GM18519 (cell line): ENCODE results near the gene AGFG1.

Experiments
- ATAC-seq: cut with Tn5 transposase; IDR thresholded peaks from one replicate; pipeline ENCODE4 v1.9.1; 2021; ENCODE audit warnings: mild to moderate bottlenecking, moderate library complexity; ENCODE audit not compliant: unreplicated experiment, low FRiP score

AGFG1 gene

GRCh38 chr2:227471924-227472264 is at the start of gene AGFG1:
Gene AGFG1, plus strand, starts transcription at chr2:227472156. Its CDS starts 266 bp downstream, at chr2:227472422.
- ATAC-seq, result peak; percentile 79

GRCh38 chr2:227423656-227424499 is 48.1 kb upstream of the AGFG1 start:
- no peak for ATAC-seq

GRCh38 chr2:227428731-227429285 is 43.1 kb upstream of the AGFG1 start:
- no peak for ATAC-seq

GRCh38 chr2:227430639-227431038 is 41.3 kb upstream of the AGFG1 start:
- ATAC-seq, result no peak

GRCh38 chr2:227433171-227433570 is 38.8 kb upstream of the AGFG1 start:
- ATAC-seq, result no peak

GRCh38 chr2:227436436-227437174 is 35.4 kb upstream of the AGFG1 start:
- no peak for ATAC-seq

GRCh38 chr2:227439214-227439613 is 32.7 kb upstream of the AGFG1 start:
- no peak for ATAC-seq

- ATAC-seq, result no peak
These were observed 29.3 kb upstream of the AGFG1 start for GRCh38 chr2:227442639-227443038.

- ATAC-seq, result no peak
These were observed 27.9 kb upstream of the AGFG1 start for GRCh38 chr2:227443889-227444568.

- no peak for ATAC-seq
These were observed 24.4 kb upstream of the AGFG1 start for GRCh38 chr2:227447606-227448005.

GRCh38 chr2:227450311-227450841 is 21.6 kb upstream of the AGFG1 start:
- ATAC-seq, result no peak

- ATAC-seq, result no peak
These were observed 20.9 kb upstream of the AGFG1 start for GRCh38 chr2:227450926-227451654.

GRCh38 chr2:227451655-227451992 is 20.3 kb upstream of the AGFG1 start:
- no peak for ATAC-seq

GRCh38 chr2:227453810-227454209 is 18.1 kb upstream of the AGFG1 start:
- ATAC-seq, result no peak

GRCh38 chr2:227454323-227454860 is 17.6 kb upstream of the AGFG1 start:
- ATAC-seq, result no peak

GRCh38 chr2:227455200-227455599 is 16.8 kb upstream of the AGFG1 start:
- no peak for ATAC-seq

GRCh38 chr2:227456102-227456501 is 15.9 kb upstream of the AGFG1 start:
- no peak for ATAC-seq

- ATAC-seq, result no peak
These were observed 15.2 kb upstream of the AGFG1 start for GRCh38 chr2:227456772-227457171.

- ATAC-seq, result peak; percentile 26
These were observed 11.9 kb upstream of the AGFG1 start for GRCh38 chr2:227460070-227460485.

GRCh38 chr2:227460833-227461232 is 11.1 kb upstream of the AGFG1 start:
- no peak for ATAC-seq
